GM23338 (cell line): Measurements from ENCODE around the gene SLC38A9. TPM values are rescaled to one million over a fixed set of nuclear protein-coding genes. Genes with fewer than 3 reads are reported as not detected.

Experiments
- ATAC-seq: fragments of 200-7000 bp; cut with Tn5 transposase; 3 replicates; pipeline ENCODE4 v1.9.1; 2020
- DNase-seq: peaks from one replicate; pipeline ENCODE4 v3.0.0-alpha.2; 2015; ENCODE audit warnings: low spot score
- H2AFZ ChIP-seq: fragments of 200-600 bp; sonication (generic); 2 replicates; pipeline ENCODE4 v1.8.0; 2016; ENCODE audit warnings: antibody characterized with exemption, mild to moderate bottlenecking, moderate library complexity
- H3F3A ChIP-seq: fragments of 200-600 bp; sonication (generic); replicated peaks from 2 replicates; pipeline ENCODE4 v1.8.0; 2017; ENCODE audit warnings: antibody characterized with exemption, mixed run types, low read depth
- H3K27ac ChIP-seq: fragments of 200-600 bp; sonication (generic); 2 replicates; pipeline ENCODE4 v1.6.1; 2016; ENCODE audit warnings: low read depth
- H3K27me3 ChIP-seq: fragments of 200-600 bp; sonication (generic); 2 replicates; pipeline ENCODE4 v1.8.0; 2016; ENCODE audit warnings: mild to moderate bottlenecking, mixed run types, moderate library complexity; ENCODE audit not compliant: insufficient read depth
- H3K36me3 ChIP-seq: fragments of 200-600 bp; sonication (generic); 2 replicates; pipeline ENCODE4 v1.8.0; 2016; ENCODE audit warnings: mild to moderate bottlenecking; ENCODE audit not compliant: insufficient read depth
- H3K4me1 ChIP-seq: fragments of 200-600 bp; sonication (generic); 2 replicates; pipeline ENCODE4 v1.8.0; 2016; ENCODE audit warnings: mild to moderate bottlenecking, moderate library complexity; ENCODE audit not compliant: insufficient read depth
- H3K4me2 ChIP-seq: fragments of 200-600 bp; sonication (generic); 2 replicates; pipeline ENCODE4 v1.7.1; 2017; ENCODE audit warnings: mixed run types
- H3K4me3 ChIP-seq: fragments of 200-600 bp; sonication (generic); 2 replicates; pipeline ENCODE4 v1.6.1; 2016; ENCODE audit warnings: mixed run types
- H3K79me2 ChIP-seq: fragments of 200-600 bp; sonication (generic); replicated peaks from 2 replicates; pipeline ENCODE4 v1.8.0; 2017; ENCODE audit warnings: mild to moderate bottlenecking; ENCODE audit not compliant: insufficient read depth
- H3K9me2 ChIP-seq: fragments of 200-600 bp; sonication (generic); 2 replicates; pipeline ENCODE4 v1.8.0; 2017; ENCODE audit not compliant: insufficient read depth
- H4K20me1 ChIP-seq: fragments of 200-600 bp; sonication (generic); replicated peaks from 2 replicates; pipeline ENCODE4 v1.8.0; 2017; ENCODE audit warnings: mild to moderate bottlenecking; ENCODE audit not compliant: insufficient read depth
- H3K27ac Mint-ChIP-seq: 2 replicates; pipeline ENCODE4 v1.8.0; 2020; ENCODE audit warnings: inconsistent platforms, mild to moderate bottlenecking, moderate library complexity, mixed read lengths
- H3K27me3 Mint-ChIP-seq: 3 replicates; pipeline ENCODE4 v1.8.0; 2022; ENCODE audit warnings: low read depth, mild to moderate bottlenecking, moderate library complexity, mixed read lengths, inconsistent platforms; ENCODE audit not compliant: insufficient read depth, poor library complexity
- H3K36me3 Mint-ChIP-seq: 3 replicates; pipeline ENCODE4 v1.8.0; 2021; ENCODE audit warnings: low read depth, mild to moderate bottlenecking, inconsistent platforms, moderate library complexity, mixed read lengths
- H3K4me1 Mint-ChIP-seq: 3 replicates; pipeline ENCODE4 v1.8.0; 2020; ENCODE audit warnings: mild to moderate bottlenecking, inconsistent platforms, mixed read lengths
- H3K4me3 Mint-ChIP-seq: 3 replicates; pipeline ENCODE4 v1.8.0; 2021; ENCODE audit warnings: moderate library complexity, mild to moderate bottlenecking, inconsistent platforms, mixed read lengths
- H3K9me3 Mint-ChIP-seq: 3 replicates; pipeline ENCODE4 v1.8.0; 2020; ENCODE audit warnings: moderate library complexity, mild to moderate bottlenecking, inconsistent platforms, mixed read lengths
- CREB1 ChIP-seq: fragments of 250-450 bp; sonication (Bioruptor Pico); IDR thresholded peaks from 2 replicates; pipeline ENCODE4 v1.5.0; 2020; ENCODE audit warnings: low read depth, mild to moderate bottlenecking, moderate library complexity
- CTCF ChIP-seq, 2 experiments: fragments of 200-600 bp in 1 of 2; sonication (generic) in 1 of 2; conservative IDR thresholded peaks; 2 replicates each; pipeline versions ENCODE4 v1.5.1 to v1.6.1; 2016 to 2017; ENCODE audit warnings: antibody characterized with exemption in 2 of 2, low read depth in 2 of 2, mild to moderate bottlenecking in 2 of 2, moderate library complexity in 1 of 2
- EZH2phosphoT487 ChIP-seq: fragments of 200-600 bp; sonication (generic); IDR thresholded peaks from one replicate; pipeline ENCODE4 v1.8.1; 2018; ENCODE audit warnings: antibody characterized with exemption; ENCODE audit not compliant: unreplicated experiment
- JUNB ChIP-seq: IDR thresholded peaks from one replicate; pipeline ENCODE4 v1.6.1; 2016; ENCODE audit warnings: antibody characterized with exemption; ENCODE audit not compliant: unreplicated experiment
- NANOG ChIP-seq: IDR thresholded peaks from 2 replicates; pipeline ENCODE4 v1.6.1; 2016; ENCODE audit warnings: antibody characterized with exemption, borderline replicate concordance
- POLR2AphosphoS5 ChIP-seq: IDR thresholded peaks from 2 replicates; pipeline ENCODE4 v1.6.1; 2016; ENCODE audit warnings: antibody characterized with exemption, low read depth
- STAT1 ChIP-seq: IDR thresholded peaks from one replicate; pipeline ENCODE4 v1.6.1; 2016; ENCODE audit warnings: antibody characterized with exemption; ENCODE audit not compliant: unreplicated experiment
- ZNF114 ChIP-seq: fragments of 250-450 bp; sonication (Bioruptor Pico); IDR thresholded peaks from 2 replicates; pipeline ENCODE4 v1.5.0; 2020; ENCODE audit warnings: mild to moderate bottlenecking, moderate library complexity
- ZNF331 ChIP-seq: fragments of 250-450 bp; sonication (Bioruptor Pico); IDR thresholded peaks from 2 replicates; pipeline ENCODE4 v1.5.0; 2020; ENCODE audit warnings: low read depth, mild to moderate bottlenecking, moderate library complexity
- ZNF462 ChIP-seq: fragments of 250-450 bp; sonication (Bioruptor Pico); IDR thresholded peaks from 2 replicates; pipeline ENCODE4 v1.5.0; 2020; ENCODE audit warnings: mild to moderate bottlenecking, moderate library complexity
- polyA plus RNA-seq: library from polyadenylated mRNA; unstranded; fragments of >200 nt; fragmentation: Nextera tagmentation; extraction: Ambion mirVana; gene quantifications from 2 replicates; pipeline ENCODE4 v1.2.1, GENCODE V29; 2016
- total RNA-seq: library from RNA; depleted of rRNA; stranded (reverse); fragments of >200 nt; shearing (Covaris generic); gene quantifications from 2 replicates; pipeline ENCODE4 v1.2.3, GENCODE V29; 2014

Gene SLC38A9
- total and polyA plus RNA-seq, 2 experiments from 2014 or later, result 30.8 to 64.8 TPM

- no peaks in the 10 kb centered on the region; the same call in 1 of the 2 replicates for H3K36me3 ChIP-seq
- H3K4me1 ChIP-seq, result peaks cover 27% of the 10 kb centered on the region
- Mint-ChIP-seq H3K36me3 (no peaks in the 10 kb centered on the region), H3K4me1 (peaks cover 25% of the 10 kb centered on the region), H3K27ac (no peak overlapping the region), H3K27me3 (no peaks in the 10 kb centered on the region), H3K9me3 (no peaks in the 10 kb centered on the region), H3K4me3 (no peak overlapping the region)
- H3K9me2 ChIP-seq, result no peaks in the 10 kb centered on the region
- ATAC-seq, result no peak
- no peaks in the 10 kb centered on the region for H3F3A ChIP-seq
- TF ChIP-seq CTCF (conservative IDR thresholded peaks at IDR 0.05; ENCODE audit: low read depth in 2 of 2), result no peak
- no peak for TF ChIP-seq POLR2AphosphoS5
- no peak for TF ChIP-seq NANOG
- TF ChIP-seq STAT1, result no peak
- H3K79me2 ChIP-seq, result no peaks in the 10 kb centered on the region
- no peaks in the 10 kb centered on the region for H3K27me3 ChIP-seq
- H3K4me3 ChIP-seq, result no peak overlapping the region
- H2AFZ ChIP-seq, result no peak overlapping the region
- no peaks in the 10 kb centered on the region for H4K20me1 ChIP-seq
- no peak overlapping the region for H3K27ac ChIP-seq
- H3K4me2 ChIP-seq, result no peak overlapping the region
- no peak for DNase-seq
Observed at GRCh38 chr5:55621229-55621628, 90.9 kb downstream of the SLC38A9 start.

GRCh38 chr5:55620766-55621160 lies 91.4 kb downstream of the SLC38A9 start:
- TF ChIP-seq ZNF114 (CRISPR knock-in tag) (no peak), JUNB (no peak), POLR2AphosphoS5 (no peak), CREB1 (no peak), EZH2phosphoT487 (no peak), NANOG (no peak), ZNF462 (CRISPR knock-in tag) (no peak), ZNF331 (CRISPR knock-in tag) (no peak)
- H3K4me2 ChIP-seq, result no peak overlapping the region
- no peak overlapping the region for H3K27ac Mint-ChIP-seq
- peaks cover 2% of the 10 kb centered on the region for H3K27me3 Mint-ChIP-seq
- H3K9me2 ChIP-seq, result no peaks in the 10 kb centered on the region
- no peak overlapping the region for H2AFZ ChIP-seq
- H3K27ac ChIP-seq, result no peak overlapping the region
- no peaks in the 10 kb centered on the region for H3K79me2 ChIP-seq
- no peaks in the 10 kb centered on the region for H3K9me3 Mint-ChIP-seq
- H3K27me3 ChIP-seq, result no peaks in the 10 kb centered on the region
- no peaks in the 10 kb centered on the region for H3K36me3 Mint-ChIP-seq
- ATAC-seq (no peak), DNase-seq (no peak)
- H3K4me1 ChIP-seq, result peaks cover 23% of the 10 kb centered on the region
- H3K4me1 Mint-ChIP-seq, result peaks cover 22% of the 10 kb centered on the region
- no peaks in the 10 kb centered on the region for H4K20me1 ChIP-seq
- no peaks in the 10 kb centered on the region for H3F3A ChIP-seq
- H3K4me3 ChIP-seq, result no peak overlapping the region
- H3K36me3 ChIP-seq, result no peaks in the 10 kb centered on the region; the same call in 1 of the 2 replicates
- no peak overlapping the region for H3K4me3 Mint-ChIP-seq
